HFF-Myc (cell line): Measurements from ENCODE around the gene LIPA.

Experiments used
- DNase-seq: peaks from one replicate; pipeline ENCODE4 v3.0.0-alpha.2; 2011; ENCODE audit warnings: low read depth; ENCODE audit errors: extremely low read depth
- H3K4me3 ChIP-seq: replicated peaks from 2 replicates; pipeline ENCODE4 v1.5.1; 2011; ENCODE audit warnings: low read depth, mild to moderate bottlenecking, control low read depth, low read length
- CTCF ChIP-seq: IDR thresholded peaks from 2 replicates; pipeline ENCODE4 v1.5.1; 2012; ENCODE audit warnings: mild to moderate bottlenecking, low read depth, low read length, control low read depth; ENCODE audit errors: missing control alignments

The LIPA gene

GRCh38 chr10:89241486-89242344 is 9.9 kb downstream of the LIPA start:
- TF ChIP-seq CTCF = no peak
- no peak overlapping the region for H3K4me3 ChIP-seq
- no peak for DNase-seq

- no peak overlapping the region for H3K4me3 ChIP-seq
- no peak for DNase-seq
- TF ChIP-seq CTCF = no peak
Measured at GRCh38 chr10:89241026-89241425, 10.5 kb downstream of the LIPA start.

- no peak overlapping the region for H3K4me3 ChIP-seq
- no peak for DNase-seq
- TF ChIP-seq CTCF = no peak
Measured at GRCh38 chr10:89240519-89240918, 11.1 kb downstream of the LIPA start.

GRCh38 chr10:89238956-89239644 is 12.5 kb downstream of the LIPA start:
- H3K4me3 ChIP-seq = no peak overlapping the region
- DNase-seq = no peak
- TF ChIP-seq CTCF = no peak

- no peak overlapping the region for H3K4me3 ChIP-seq
- DNase-seq = no peak
- TF ChIP-seq CTCF = no peak
Measured at GRCh38 chr10:89237849-89238248, 13.7 kb downstream of the LIPA start.

- no peak for TF ChIP-seq CTCF
- no peak overlapping the region for H3K4me3 ChIP-seq
- no peak for DNase-seq
Measured at GRCh38 chr10:89236226-89236797, 15.3 kb downstream of the LIPA start.
